H9 (cell line): Measurements from ENCODE around the gene CROCC2. TPM values are rescaled to one million over a fixed set of nuclear protein-coding genes. Genes with fewer than 3 reads are reported as not detected.

Experiments
- DNase-seq: peaks from one replicate; pipeline ENCODE4 v3.0.0-alpha.2; 2017
- H2AFZ ChIP-seq: one replicate; pipeline ENCODE4 v1.6.1; 2013; ENCODE audit warnings: mild to moderate bottlenecking, low read length, control low read depth, moderate library complexity
- H2AK5ac ChIP-seq: 2 replicates; pipeline ENCODE4 v1.6.1; 2013; ENCODE audit warnings: low read length, control low read depth, mixed read lengths; ENCODE audit not compliant: insufficient read length
- H2BK120ac ChIP-seq: one replicate; pipeline ENCODE4 v1.6.1; 2013; ENCODE audit warnings: low read depth, mild to moderate bottlenecking, low read length, control low read depth, inconsistent platforms; ENCODE audit not compliant: poor library complexity, severe bottlenecking
- H2BK12ac ChIP-seq: 2 replicates; pipeline ENCODE4 v1.6.1; 2013; ENCODE audit warnings: low read length, control low read depth, mixed read lengths, low read depth; ENCODE audit not compliant: insufficient read length
- H2BK15ac ChIP-seq: 2 replicates; pipeline ENCODE4 v1.6.1; 2013; ENCODE audit warnings: low read depth, low read length, control low read depth
- H2BK20ac ChIP-seq: one replicate; pipeline ENCODE4 v1.6.1; 2013; ENCODE audit warnings: low read depth, mild to moderate bottlenecking, low read length, control low read depth, inconsistent platforms; ENCODE audit not compliant: poor library complexity, severe bottlenecking
- H2BK5ac ChIP-seq: 2 replicates; pipeline ENCODE4 v1.6.1; 2013; ENCODE audit warnings: low read length, control low read depth, mixed read lengths; ENCODE audit not compliant: insufficient read length
- H3K14ac ChIP-seq: 2 replicates; pipeline ENCODE4 v1.6.1; 2013; ENCODE audit warnings: low read length, control low read depth; ENCODE audit not compliant: insufficient read depth
- H3K18ac ChIP-seq: 2 replicates; pipeline ENCODE4 v1.6.1; 2013; ENCODE audit warnings: low read depth, mild to moderate bottlenecking, mixed read lengths, low read length, control low read depth; ENCODE audit not compliant: insufficient read length
- H3K23ac ChIP-seq: 2 replicates; pipeline ENCODE4 v1.6.1; 2013; ENCODE audit warnings: low read length, control low read depth, mixed read lengths, low read depth; ENCODE audit not compliant: insufficient read length
- H3K23me2 ChIP-seq: 2 replicates; pipeline ENCODE4 v1.6.1; 2013; ENCODE audit warnings: low read depth, mild to moderate bottlenecking, mixed read lengths, low read length, control low read depth; ENCODE audit not compliant: insufficient read length, poor library complexity, severe bottlenecking
- H3K27ac ChIP-seq: 2 replicates; pipeline ENCODE4 v1.5.1; 2013; ENCODE audit warnings: low read length, control low read depth, mixed read lengths, low read depth; ENCODE audit not compliant: insufficient read length
- H3K27me3 ChIP-seq: 2 replicates; pipeline ENCODE4 v1.6.1; 2013; ENCODE audit warnings: low read length, control low read depth, inconsistent platforms; ENCODE audit not compliant: insufficient read depth
- H3K4ac ChIP-seq: 2 replicates; pipeline ENCODE4 v1.6.1; 2013; ENCODE audit warnings: low read depth, mild to moderate bottlenecking, control low read depth, inconsistent platforms, low read length, moderate library complexity
- H3K4me1 ChIP-seq: 2 replicates; pipeline ENCODE4 v1.6.1; 2013; ENCODE audit warnings: low read length, control low read depth, inconsistent platforms; ENCODE audit not compliant: insufficient read depth
- H3K4me2 ChIP-seq: 2 replicates; pipeline ENCODE4 v1.6.1; 2013; ENCODE audit warnings: low read length, control low read depth, mixed read lengths; ENCODE audit not compliant: insufficient read length, insufficient read depth
- H3K56ac ChIP-seq: 2 replicates; pipeline ENCODE4 v1.6.1; 2013; ENCODE audit warnings: low read depth, mild to moderate bottlenecking, mixed read lengths, low read length, control low read depth; ENCODE audit not compliant: insufficient read length
- H3K79me1 ChIP-seq: 2 replicates; pipeline ENCODE4 v1.6.1; 2013; ENCODE audit warnings: low read depth, mild to moderate bottlenecking, moderate library complexity, low read length, control low read depth, inconsistent platforms; ENCODE audit not compliant: insufficient read depth, poor library complexity, severe bottlenecking
- H3K79me2 ChIP-seq: 2 replicates; pipeline ENCODE4 v1.6.1; 2013; ENCODE audit warnings: low read length, control low read depth, inconsistent platforms; ENCODE audit not compliant: insufficient read depth
- H3K9ac ChIP-seq: 2 replicates; pipeline ENCODE4 v1.6.1; 2013; ENCODE audit warnings: low read length, control low read depth, mixed read lengths; ENCODE audit not compliant: insufficient read length; ENCODE audit errors: extremely low read depth
- H3K9me3 ChIP-seq: one replicate; pipeline ENCODE4 v1.6.1; 2013; ENCODE audit warnings: low read depth, low read length, inconsistent platforms; ENCODE audit not compliant: control insufficient read depth
- H3T11ph ChIP-seq: one replicate; pipeline ENCODE4 v1.6.1; 2013; ENCODE audit warnings: mild to moderate bottlenecking, low read length, control low read depth, inconsistent platforms
- H4K20me1 ChIP-seq: one replicate; pipeline ENCODE4 v1.6.1; 2013; ENCODE audit not compliant: control insufficient read depth, insufficient read length, insufficient read depth
- H4K5ac ChIP-seq: 2 replicates; pipeline ENCODE4 v1.6.1; 2013; ENCODE audit warnings: low read depth, mild to moderate bottlenecking, mixed read lengths, low read length, control low read depth; ENCODE audit not compliant: insufficient read length
- H4K8ac ChIP-seq: replicated peaks from 2 replicates; pipeline ENCODE4 v1.6.1; 2013; ENCODE audit warnings: low read length, control low read depth, mixed read lengths, low read depth; ENCODE audit not compliant: insufficient read length
- H4K91ac ChIP-seq: 2 replicates; pipeline ENCODE4 v1.6.1; 2013; ENCODE audit warnings: low read depth, mild to moderate bottlenecking, moderate library complexity, mixed read lengths, low read length, control low read depth; ENCODE audit not compliant: insufficient read length
- H3K27ac Mint-ChIP-seq, 3 experiments: 2 replicates in 2 of 3; 3 replicates in 1 of 3; pipeline ENCODE4 v1.8.0; 2020 to 2021; ENCODE audit warnings: mixed read lengths in 3 of 3, mild to moderate bottlenecking in 1 of 3, moderate library complexity in 1 of 3
- H3K27me3 Mint-ChIP-seq: 2 replicates; pipeline ENCODE4 v1.8.0; 2021; ENCODE audit warnings: low read depth, mild to moderate bottlenecking, moderate library complexity, mixed read lengths
- H3K36me3 Mint-ChIP-seq, 3 experiments: 2 replicates in 2 of 3; 3 replicates in 1 of 3; pipeline ENCODE4 v1.8.0; 2020 to 2021; ENCODE audit warnings: low read depth in 3 of 3, mixed read lengths in 3 of 3; ENCODE audit not compliant: insufficient read depth in 1 of 3
- H3K4me1 Mint-ChIP-seq, 2 experiments: 2 replicates each; pipeline ENCODE4 v1.8.0; 2020; ENCODE audit warnings: mixed read lengths in 2 of 2
- H3K4me3 Mint-ChIP-seq, 2 experiments: 2 replicates in 1 of 2; 3 replicates in 1 of 2; pipeline ENCODE4 v1.8.0; 2020 to 2021; ENCODE audit warnings: mild to moderate bottlenecking in 2 of 2, mixed read lengths in 2 of 2, moderate library complexity in 1 of 2
- H3K9me3 Mint-ChIP-seq, 2 experiments: 2 replicates in 1 of 2; 3 replicates in 1 of 2; pipeline ENCODE4 v1.8.0; 2020; ENCODE audit warnings: mild to moderate bottlenecking in 2 of 2, mixed read lengths in 2 of 2, moderate library complexity in 1 of 2
- WGBS: extraction: QIAGEN DNeasy Blood & Tissue Kit; methylation state at CpG from one replicate; pipeline ENCODE4 v1.1.7; 2013; ENCODE audit warnings: missing lambda C conversion rate, low lambda C conversion rate, mixed read lengths; ENCODE audit not compliant: insufficient read length; ENCODE audit errors: extremely low coverage; 5-methylcytosine and 5-hydroxymethylcytosine counted together
- total RNA-seq: library from RNA; stranded (reverse); gene quantifications from 2 replicates; pipeline ENCODE4 v1.2.1, GENCODE V29; 2021
- TF ChIP-seq, protein P1 (sequence below): fragments of 200-600 bp; sonication (generic); conservative IDR thresholded peaks from 3 replicates; pipeline ENCODE4 v1.8.0; 2021; ENCODE audit warnings: antibody characterized with exemption, mild to moderate bottlenecking

The CROCC2 gene
- total RNA-seq, 1 experiment from 2014 or later, result not detected

DNA sequence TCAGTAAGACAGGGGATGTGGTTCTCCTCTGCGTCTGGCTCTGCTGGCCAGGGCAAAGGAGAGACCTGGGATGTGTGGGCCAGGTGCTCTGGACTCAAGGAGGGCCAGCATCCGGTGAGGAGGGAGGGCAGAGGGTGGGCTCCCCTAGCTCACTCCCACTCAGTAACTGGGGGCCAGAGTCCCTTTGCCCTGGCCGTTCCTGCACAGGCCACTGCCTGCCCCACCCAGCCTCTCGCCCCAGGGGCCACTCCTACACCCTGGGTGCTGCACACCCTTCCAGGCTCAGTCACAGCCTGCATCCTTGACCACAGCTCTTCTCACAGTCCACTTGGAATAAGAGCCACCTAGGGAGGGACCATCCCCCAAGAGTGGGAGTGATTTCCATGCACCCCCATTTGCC, 133.3 kb downstream of the CROCC2 start:
- Mint-ChIP-seq H3K27me3 (peaks cover 70% of the 10 kb centered on the region), H3K4me3 (no peak overlapping the region), H3K4me1 (peaks cover 0 to 6% of the 10 kb centered on the region in 2 experiments; a peak in 2 of 4 replicates), H3K27ac (no peak overlapping the region; a peak in 1 of 7 replicates), H3K9me3 (no peaks in the 10 kb centered on the region; a peak in 3 of 5 replicates), H3K36me3 (no peaks in the 10 kb centered on the region; a peak in 1 of 7 replicates)
- Histone ChIP-seq H3K4me2 (no peak overlapping the region), H2AK5ac (no peak overlapping the region), H2BK5ac (no peak overlapping the region), H3K79me1 (no peaks in the 10 kb centered on the region), H3K4me1 (no peaks in the 10 kb centered on the region), H3K27me3 (peaks cover 3% of the 10 kb centered on the region; the same call in 1 of the 2 replicates), H3K18ac (no peak overlapping the region), H2BK15ac (no peak overlapping the region), H2BK20ac (no peak overlapping the region), H3K23ac (no peak overlapping the region), H3K79me2 (no peaks in the 10 kb centered on the region), H2BK12ac (no peak overlapping the region), H3K23me2 (peaks cover 8% of the 10 kb centered on the region), H2BK120ac (no peak overlapping the region), H3K9me3 (no peaks in the 10 kb centered on the region), H2AFZ (no peak overlapping the region), H3K4ac (no peak overlapping the region), H3K27ac (no peak overlapping the region), H3K56ac (no peak overlapping the region), H4K8ac (no peak overlapping the region), H3K14ac (no peak overlapping the region; the same call in 1 of the 2 replicates), H4K5ac (no peak overlapping the region), H3K9ac (no peak overlapping the region), H4K91ac (no peak overlapping the region), H4K20me1 (no peaks in the 10 kb centered on the region), H3T11ph (no peak overlapping the region)
- WGBS, result no CpG with 5 or more reads among the region's 4 CpGs
- no peak for DNase-seq
- TF ChIP-seq, protein P1, sequence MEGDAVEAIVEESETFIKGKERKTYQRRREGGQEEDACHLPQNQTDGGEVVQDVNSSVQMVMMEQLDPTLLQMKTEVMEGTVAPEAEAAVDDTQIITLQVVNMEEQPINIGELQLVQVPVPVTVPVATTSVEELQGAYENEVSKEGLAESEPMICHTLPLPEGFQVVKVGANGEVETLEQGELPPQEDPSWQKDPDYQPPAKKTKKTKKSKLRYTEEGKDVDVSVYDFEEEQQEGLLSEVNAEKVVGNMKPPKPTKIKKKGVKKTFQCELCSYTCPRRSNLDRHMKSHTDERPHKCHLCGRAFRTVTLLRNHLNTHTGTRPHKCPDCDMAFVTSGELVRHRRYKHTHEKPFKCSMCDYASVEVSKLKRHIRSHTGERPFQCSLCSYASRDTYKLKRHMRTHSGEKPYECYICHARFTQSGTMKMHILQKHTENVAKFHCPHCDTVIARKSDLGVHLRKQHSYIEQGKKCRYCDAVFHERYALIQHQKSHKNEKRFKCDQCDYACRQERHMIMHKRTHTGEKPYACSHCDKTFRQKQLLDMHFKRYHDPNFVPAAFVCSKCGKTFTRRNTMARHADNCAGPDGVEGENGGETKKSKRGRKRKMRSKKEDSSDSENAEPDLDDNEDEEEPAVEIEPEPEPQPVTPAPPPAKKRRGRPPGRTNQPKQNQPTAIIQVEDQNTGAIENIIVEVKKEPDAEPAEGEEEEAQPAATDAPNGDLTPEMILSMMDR, result no peak
